ENCODE results near the gene NGDN.

DNA sequence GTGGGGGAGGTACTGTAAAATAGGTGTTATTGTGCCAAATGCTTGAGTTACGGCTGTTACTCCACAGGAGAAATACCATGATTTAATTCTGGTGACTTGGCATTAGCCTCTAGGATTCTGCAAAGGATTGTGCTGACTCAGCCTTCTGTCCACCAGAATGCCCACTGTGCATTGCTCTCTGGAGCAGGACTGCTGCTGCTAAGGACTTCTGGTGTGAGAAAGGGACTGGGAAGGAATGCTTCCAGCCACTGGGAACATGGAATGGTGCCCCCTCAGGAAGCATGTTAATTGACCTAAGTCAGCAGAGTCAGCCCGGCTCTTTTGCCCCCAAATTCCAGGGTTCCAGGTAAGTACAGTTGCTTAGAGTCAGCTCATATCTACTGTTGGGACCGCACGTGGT is 49.2 kb downstream of the NGDN start:
- TF ChIP-seq, protein P1, sequence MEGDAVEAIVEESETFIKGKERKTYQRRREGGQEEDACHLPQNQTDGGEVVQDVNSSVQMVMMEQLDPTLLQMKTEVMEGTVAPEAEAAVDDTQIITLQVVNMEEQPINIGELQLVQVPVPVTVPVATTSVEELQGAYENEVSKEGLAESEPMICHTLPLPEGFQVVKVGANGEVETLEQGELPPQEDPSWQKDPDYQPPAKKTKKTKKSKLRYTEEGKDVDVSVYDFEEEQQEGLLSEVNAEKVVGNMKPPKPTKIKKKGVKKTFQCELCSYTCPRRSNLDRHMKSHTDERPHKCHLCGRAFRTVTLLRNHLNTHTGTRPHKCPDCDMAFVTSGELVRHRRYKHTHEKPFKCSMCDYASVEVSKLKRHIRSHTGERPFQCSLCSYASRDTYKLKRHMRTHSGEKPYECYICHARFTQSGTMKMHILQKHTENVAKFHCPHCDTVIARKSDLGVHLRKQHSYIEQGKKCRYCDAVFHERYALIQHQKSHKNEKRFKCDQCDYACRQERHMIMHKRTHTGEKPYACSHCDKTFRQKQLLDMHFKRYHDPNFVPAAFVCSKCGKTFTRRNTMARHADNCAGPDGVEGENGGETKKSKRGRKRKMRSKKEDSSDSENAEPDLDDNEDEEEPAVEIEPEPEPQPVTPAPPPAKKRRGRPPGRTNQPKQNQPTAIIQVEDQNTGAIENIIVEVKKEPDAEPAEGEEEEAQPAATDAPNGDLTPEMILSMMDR (IDR thresholded peaks at IDR 0.05; ENCODE audit: low read depth, low read length, missing input control) = no peak
- TF ChIP-seq YY1 (IDR thresholded peaks at IDR 0.05) = no peak
- TF ChIP-seq, protein P2, sequence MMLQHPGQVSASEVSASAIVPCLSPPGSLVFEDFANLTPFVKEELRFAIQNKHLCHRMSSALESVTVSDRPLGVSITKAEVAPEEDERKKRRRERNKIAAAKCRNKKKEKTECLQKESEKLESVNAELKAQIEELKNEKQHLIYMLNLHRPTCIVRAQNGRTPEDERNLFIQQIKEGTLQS (IDR thresholded peaks at IDR 0.05) = no peak
- no peak for TF ChIP-seq RAD21 (IDR thresholded peaks at IDR 0.05)
- TF ChIP-seq, protein P3, sequence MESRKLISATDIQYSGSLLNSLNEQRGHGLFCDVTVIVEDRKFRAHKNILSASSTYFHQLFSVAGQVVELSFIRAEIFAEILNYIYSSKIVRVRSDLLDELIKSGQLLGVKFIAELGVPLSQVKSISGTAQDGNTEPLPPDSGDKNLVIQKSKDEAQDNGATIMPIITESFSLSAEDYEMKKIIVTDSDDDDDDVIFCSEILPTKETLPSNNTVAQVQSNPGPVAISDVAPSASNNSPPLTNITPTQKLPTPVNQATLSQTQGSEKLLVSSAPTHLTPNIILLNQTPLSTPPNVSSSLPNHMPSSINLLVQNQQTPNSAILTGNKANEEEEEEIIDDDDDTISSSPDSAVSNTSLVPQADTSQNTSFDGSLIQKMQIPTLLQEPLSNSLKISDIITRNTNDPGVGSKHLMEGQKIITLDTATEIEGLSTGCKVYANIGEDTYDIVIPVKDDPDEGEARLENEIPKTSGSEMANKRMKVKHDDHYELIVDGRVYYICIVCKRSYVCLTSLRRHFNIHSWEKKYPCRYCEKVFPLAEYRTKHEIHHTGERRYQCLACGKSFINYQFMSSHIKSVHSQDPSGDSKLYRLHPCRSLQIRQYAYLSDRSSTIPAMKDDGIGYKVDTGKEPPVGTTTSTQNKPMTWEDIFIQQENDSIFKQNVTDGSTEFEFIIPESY (IDR thresholded peaks at IDR 0.05) = no peak
- TF ChIP-seq, protein P4, sequence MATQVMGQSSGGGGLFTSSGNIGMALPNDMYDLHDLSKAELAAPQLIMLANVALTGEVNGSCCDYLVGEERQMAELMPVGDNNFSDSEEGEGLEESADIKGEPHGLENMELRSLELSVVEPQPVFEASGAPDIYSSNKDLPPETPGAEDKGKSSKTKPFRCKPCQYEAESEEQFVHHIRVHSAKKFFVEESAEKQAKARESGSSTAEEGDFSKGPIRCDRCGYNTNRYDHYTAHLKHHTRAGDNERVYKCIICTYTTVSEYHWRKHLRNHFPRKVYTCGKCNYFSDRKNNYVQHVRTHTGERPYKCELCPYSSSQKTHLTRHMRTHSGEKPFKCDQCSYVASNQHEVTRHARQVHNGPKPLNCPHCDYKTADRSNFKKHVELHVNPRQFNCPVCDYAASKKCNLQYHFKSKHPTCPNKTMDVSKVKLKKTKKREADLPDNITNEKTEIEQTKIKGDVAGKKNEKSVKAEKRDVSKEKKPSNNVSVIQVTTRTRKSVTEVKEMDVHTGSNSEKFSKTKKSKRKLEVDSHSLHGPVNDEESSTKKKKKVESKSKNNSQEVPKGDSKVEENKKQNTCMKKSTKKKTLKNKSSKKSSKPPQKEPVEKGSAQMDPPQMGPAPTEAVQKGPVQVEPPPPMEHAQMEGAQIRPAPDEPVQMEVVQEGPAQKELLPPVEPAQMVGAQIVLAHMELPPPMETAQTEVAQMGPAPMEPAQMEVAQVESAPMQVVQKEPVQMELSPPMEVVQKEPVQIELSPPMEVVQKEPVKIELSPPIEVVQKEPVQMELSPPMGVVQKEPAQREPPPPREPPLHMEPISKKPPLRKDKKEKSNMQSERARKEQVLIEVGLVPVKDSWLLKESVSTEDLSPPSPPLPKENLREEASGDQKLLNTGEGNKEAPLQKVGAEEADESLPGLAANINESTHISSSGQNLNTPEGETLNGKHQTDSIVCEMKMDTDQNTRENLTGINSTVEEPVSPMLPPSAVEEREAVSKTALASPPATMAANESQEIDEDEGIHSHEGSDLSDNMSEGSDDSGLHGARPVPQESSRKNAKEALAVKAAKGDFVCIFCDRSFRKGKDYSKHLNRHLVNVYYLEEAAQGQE (IDR thresholded peaks at IDR 0.05) = no peak
- TF ChIP-seq, protein P5, sequence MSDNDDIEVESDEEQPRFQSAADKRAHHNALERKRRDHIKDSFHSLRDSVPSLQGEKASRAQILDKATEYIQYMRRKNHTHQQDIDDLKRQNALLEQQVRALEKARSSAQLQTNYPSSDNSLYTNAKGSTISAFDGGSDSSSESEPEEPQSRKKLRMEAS (IDR thresholded peaks at IDR 0.05) = no peak
- no peak for TF ChIP-seq NR2F2 (IDR thresholded peaks at IDR 0.05)
- TF ChIP-seq TAF1 (conservative IDR thresholded peaks at IDR 0.05) = no peak
- TF ChIP-seq HNF4A (conservative IDR thresholded peaks at IDR 0.05) = no peak

Measured in liver (tissue), 3 donors.